Mammary epithelial cell (primary cell): Measurements from ENCODE around the gene SUSD3.

Experiments
- CTCF ChIP-seq, 2 donors: IDR thresholded peaks in 1 of 2; conservative IDR thresholded peaks in 1 of 2; 2 replicates each; pipeline ENCODE4 v1.5.1; 2011 to 2012; ENCODE audit warnings: inconsistent platforms in 2 of 2, low read length in 2 of 2, mild to moderate bottlenecking in 2 of 2, control low read depth in 1 of 2, low read depth in 1 of 2; ENCODE audit not compliant: insufficient read depth in 1 of 2; ENCODE audit errors: extremely low read depth in 1 of 2
- EZH2 ChIP-seq: IDR thresholded peaks from 2 replicates; pipeline ENCODE4 v1.6.1; 2012; ENCODE audit warnings: low read length, inconsistent platforms, borderline replicate concordance

- no peak for TF ChIP-seq CTCF (conservative IDR thresholded peaks at IDR 0.05 in 1 of 2, IDR thresholded peaks at IDR 0.05 in 1 of 2; ENCODE audit: extremely low read depth in 1 of 2, insufficient read depth in 1 of 2, low read depth in 1 of 2, low read length in 2 of 2)
- no peak for TF ChIP-seq EZH2
These were observed 54.4 kb downstream of the SUSD3 start for GRCh38 chr9:93112864-93113389.
